LoVo (cell line): ENCODE data around the gene TIMM17A.

Experiments used
- DNase-seq: peaks from one replicate; pipeline ENCODE4 v3.0.0-alpha.2; 2016; ENCODE audit warnings: low spot score

Gene TIMM17A

DNA sequence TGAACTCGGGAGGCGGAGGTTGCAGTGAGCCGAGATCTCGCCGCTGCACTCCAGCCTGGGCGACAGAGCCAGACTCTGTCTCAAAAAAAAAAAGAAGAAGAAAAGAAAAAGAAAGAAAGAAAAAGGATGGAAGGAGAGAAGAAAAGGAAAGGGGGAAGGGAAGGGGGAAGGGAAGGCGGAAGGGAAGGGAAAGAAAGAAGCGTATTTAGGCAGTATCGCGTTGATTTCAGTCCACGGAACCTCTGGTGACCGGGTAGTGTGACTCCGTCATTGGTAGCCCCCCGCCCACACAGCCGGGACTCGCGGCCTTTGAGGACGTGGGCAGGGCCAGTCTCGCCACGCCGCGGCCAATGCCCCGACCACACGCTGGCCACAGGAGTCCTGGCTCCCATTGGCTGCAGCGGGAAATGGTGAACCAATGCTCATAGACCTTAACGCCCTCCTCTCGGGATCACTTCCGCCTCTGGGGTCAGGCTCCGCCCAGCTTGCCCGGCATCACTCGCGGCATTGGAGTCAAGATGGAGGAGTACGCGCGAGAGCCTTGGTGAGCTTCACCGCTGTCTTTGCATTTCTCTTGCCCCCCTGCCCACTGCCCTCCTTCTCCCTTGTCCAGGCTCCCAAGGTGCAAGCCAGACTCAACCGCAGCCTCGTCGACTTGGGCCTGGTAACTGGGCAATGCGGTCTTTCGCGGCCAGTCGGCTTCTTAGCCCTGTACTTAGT, at the start of gene TIMM17A:
TSS of gene TIMM17A (plus strand) at position 495 of the 720 bp plus-strand sequence. CDS start at position 519, 24 bp downstream.
- DNase-seq: peak; percentile 98

DNA sequence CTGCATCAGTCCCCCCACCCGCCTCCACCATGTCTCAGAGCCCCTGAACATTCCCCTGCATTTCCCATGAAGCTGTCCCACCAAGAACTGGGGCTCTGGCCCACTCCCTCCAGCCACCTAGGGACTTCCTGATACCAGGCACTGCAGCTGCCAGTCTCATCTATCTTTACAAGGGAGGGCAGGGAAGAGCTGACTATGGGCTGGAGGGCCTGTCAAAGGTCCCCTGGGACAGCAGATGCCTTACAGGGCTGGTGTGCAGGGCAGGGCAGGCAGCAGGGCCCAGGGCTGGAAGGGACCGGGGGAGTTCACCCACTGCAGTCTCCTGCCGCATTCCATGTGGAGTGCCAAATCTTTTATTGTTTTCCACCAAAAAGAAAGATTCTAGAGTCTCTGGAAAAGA, 49.0 kb upstream of the TIMM17A start:
- DNase-seq: no peak

DNA sequence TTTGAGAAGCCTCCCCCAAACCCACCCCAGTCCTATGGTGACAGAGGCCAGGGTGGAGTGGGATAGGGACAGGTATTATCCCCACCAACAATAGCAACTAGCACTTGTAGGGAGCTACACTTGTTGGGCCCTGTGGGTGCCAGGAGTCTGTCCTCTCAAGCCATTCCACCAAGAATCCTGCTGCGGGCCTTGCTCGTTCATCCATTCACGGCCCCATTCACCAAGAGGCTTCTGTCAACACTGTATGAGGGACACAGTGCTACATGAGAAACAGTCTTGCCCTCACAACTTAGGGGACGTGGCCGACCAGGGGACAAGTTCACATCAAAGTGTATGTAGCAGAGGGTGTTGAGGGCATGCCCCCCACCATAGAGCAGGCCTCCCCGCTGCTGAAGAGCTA, 47.7 kb upstream of the TIMM17A start:
- DNase-seq: no peak

DNA sequence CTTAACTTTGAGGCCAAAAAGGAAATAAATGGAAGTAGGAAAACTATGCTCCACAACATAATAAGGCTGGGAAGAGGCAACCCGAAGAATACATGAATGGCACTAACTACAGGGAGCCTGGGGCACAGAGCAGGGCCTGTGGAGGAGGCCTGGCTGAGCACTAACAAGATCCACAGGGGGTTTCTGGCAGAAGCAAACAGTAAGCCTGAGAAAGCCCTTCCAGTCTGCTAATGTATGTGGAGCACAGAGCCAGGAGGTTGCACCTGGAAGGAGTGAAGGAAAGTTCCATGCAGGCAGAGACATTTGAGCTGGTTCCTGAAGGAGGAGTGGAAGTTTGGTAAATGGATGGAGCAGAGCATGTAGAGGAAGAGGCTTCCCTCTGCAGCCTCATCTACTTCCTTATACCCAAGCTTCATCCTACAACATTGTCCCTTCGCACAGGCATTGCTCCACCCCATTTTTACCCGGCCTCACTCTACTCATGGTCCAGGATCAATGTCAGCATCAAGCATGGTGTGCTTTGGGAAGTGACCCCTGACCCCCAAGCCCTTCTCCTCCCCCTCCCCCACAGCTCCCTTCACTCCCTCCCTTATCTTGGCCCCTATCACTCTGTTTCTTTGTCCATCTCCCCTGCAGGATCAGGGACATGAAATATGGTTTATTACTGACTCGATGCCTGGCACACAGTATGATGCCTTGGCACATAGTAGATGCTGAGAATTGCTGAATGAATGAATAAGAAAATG, 43.3 kb upstream of the TIMM17A start:
- no peak for DNase-seq

DNA sequence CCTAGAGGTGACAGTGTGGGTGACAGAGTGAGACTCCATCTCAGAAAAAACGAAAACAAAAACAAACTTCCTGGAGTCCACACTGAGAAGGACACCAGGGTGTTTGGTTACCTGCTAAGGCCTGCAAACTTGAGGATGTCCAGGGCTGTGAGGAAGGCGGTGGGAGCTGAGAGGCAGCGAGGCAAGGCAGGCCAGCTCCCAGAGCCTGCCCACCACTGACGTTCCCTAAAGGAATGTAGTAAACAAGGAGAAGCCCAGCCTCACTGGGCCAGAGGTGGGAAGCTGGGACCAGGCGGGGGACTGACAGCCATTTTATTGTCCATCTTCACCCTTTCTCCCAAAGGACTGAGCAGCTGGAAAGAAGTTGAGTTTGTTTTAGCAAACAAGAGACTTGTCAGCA, 42.5 kb upstream of the TIMM17A start:
- no peak for DNase-seq

DNA sequence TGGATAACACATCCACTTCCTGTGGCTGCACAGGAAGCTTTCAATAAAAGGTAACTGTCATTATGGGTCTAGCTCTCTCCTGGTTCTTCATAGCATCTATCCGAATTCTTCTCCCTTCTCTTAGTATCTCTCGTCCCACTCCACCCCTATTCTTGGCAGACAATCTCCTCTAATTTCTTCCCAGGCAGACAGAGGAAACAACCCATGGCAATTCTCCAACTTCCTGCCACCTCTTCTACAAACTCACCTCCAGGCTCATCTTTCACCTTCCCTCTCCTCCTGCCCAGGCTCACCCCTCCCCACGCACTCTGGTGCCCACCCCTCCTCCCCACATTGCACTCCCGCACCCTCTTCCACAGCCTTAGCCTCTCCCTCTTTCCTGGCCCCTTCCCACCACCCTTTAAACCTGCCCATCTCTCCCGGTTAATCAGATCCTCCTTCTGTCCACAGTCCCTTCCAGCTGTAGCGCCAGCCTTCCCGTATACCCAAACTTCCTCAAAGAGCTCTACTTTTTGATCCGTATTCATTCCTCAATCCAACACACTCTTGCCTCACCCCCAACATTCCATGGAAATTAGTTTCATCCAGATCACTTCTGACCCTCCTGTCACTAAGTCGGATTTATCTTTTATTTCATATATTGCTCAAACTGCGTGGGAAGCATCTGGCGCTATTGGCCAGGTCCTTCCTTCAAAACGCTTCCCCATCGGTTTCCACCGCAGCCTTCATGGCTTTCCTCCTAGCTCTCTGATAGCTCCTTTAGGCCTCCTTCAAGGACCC, 40.7 kb upstream of the TIMM17A start:
- no peak for DNase-seq

DNA sequence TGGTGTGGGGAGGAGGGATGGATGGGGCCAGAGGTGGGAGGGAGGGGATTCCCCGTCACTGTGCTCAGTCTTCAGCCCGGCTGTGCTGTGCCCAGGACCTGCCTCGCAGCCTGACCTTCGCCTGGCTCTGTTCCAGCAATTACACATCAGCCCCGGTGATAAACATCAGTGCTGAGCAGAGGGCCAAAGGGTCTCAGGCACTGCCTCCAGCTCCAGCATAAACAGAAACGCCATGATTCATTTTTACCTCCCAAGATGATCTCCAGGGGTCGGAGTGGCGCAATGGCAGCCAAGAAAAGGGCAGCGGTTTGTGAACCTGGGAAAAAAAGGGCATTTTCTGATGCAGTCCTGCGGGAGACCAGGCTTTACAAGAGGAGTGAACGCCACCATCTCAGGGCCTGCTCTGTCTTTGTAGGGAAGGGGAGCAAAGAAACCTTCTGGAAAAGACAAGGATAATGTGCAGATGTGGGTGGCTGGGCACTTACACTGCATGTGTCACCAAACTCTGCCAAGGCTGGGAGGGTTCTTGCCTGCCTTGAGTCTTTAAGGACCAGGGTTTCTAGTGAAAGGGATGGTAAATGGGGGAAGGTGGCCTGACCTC, 38.6 kb upstream of the TIMM17A start:
- peak; percentile 37 for DNase-seq

DNA sequence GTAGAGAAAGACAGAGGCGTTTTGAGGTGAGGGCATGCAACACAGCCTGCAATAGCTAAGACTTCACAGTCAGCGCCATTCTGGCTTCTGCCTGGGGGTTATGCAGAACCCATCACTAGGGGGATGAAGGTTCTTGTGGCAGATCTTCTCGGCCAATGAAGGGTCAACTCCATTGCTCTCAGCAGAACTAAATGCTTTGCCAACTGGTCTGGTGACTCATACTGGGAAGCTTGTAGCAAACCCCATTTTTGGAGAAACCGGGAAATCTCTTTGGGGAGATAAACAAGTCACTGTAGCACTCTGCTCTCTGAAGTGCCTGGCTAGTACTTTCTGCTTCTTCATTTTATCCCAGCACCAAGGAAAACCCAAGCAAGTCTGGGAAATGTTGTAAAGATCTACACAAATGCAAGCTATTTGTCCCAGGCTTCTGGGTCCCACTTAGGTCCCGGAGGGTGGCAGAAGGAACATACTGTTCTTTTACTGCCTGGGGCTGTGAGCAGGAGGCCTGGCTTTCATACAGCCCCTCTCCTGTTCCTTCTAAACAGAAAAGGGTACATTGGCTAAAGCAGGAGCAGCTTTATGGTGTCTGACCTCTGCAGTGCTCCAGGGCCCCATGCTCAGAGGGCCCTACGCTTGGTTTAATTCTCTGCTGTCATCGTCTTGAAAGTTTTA, 37.8 kb upstream of the TIMM17A start:
- DNase-seq: no peak

DNA sequence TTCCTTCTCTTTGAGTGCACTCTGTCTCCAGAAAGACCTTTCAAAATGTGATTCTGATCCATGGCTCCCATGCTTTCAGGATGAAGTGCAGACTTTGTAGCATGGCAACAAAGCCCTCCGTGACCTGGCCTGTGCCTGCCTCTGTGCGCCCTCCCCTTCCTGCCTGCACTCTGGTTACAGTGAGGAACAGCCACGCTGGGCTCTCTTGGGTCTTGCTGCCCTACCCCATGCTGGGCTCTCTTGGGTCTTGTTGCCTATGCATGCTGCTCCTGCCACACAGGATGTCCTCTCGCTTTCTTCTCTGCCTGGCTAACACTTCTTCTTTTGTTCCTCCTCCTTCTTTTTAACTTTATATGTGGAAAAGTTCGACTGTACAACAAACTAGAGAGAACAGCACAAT, 37.0 kb upstream of the TIMM17A start:
- no peak for DNase-seq

DNA sequence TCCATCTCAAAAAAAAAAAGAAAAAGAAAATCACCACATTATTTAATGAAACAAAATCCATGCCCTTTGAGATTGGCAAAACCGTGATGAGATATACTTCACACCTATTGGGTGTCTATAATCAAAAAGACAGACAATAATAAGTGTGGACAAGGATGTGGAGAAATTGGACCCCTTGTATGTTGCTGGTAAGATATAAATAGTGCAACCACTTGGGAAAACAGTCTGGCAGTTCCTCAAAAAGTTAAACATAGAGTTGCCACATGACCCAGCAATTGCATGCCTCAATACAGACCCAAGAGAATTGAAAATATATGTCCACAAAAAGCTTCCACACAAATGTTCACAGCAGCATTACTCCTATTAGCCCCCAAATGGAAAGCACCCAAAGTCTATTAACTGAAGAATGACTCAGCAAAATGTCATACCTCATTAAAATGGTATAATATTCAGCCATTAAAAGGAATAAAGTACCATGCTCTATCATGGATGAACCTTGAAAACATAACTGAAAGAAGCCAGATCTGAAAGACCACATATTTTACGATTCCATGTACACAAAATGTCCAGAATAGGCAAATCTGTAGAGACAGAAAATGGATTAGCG, 33.2 kb upstream of the TIMM17A start:
- no peak for DNase-seq

DNA sequence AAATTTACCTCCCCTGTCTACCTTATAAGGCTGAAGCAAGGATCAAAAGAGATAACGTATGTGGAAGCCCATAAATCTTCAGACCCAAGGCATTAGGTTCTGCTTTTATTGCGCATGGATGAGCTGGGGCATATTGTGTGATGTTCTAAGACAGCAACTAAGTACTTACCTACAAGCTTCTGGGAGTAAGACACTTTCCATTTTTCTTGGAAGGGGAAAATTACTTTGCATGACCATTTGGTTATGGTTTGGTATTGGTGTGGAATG, 30.1 kb upstream of the TIMM17A start:
- no peak for DNase-seq

DNA sequence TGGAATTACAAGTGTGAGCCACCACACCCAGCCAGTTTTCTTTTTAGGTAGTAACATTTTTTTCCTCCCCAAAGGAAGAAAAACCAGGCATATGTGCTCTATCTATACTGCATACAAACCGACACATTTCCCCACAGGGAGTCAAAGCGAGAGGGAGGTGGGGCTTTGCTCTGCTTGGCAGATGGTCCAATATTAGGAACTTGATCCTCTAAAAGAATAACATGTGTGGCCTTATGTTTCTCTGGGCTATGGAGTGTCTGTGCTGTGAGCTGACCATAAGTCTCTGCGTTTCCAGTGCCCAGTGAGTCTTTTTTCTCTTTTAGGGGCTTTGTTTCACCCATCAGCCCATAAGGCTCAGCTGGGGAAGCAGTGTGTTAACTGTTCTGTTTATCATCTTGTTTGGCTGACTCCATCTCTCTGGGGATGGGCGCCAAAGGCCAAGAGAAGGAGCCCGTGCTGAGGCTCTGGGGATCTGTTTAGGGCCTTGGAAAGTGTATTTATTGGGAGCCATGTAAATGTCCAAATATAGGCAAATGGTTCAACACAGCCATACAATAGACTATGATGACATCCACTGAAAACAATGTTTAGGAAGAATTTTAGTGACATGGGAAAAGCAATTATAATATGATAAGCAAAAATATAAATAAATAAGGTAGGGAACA, 29.2 kb upstream of the TIMM17A start:
- no peak for DNase-seq

DNA sequence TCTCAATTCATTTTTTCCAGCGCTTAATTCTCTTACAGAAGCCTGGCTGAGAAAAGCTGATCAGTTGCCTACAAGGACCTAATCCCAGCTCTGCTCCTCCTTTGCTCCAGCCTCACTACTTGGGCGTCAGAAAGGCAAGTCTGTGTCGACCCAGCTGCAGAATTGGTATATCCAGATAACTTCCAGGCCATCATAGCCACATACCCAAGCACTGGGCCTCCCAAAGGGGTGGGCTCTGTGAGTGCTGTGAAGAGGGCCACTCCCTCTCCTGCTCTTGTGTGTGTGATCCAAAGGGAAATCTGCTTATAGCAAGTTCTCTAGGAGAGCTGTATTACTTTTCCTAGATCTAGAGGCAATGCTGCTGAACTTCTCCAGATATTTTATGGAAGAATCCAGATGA, 27.0 kb upstream of the TIMM17A start:
- no peak for DNase-seq

DNA sequence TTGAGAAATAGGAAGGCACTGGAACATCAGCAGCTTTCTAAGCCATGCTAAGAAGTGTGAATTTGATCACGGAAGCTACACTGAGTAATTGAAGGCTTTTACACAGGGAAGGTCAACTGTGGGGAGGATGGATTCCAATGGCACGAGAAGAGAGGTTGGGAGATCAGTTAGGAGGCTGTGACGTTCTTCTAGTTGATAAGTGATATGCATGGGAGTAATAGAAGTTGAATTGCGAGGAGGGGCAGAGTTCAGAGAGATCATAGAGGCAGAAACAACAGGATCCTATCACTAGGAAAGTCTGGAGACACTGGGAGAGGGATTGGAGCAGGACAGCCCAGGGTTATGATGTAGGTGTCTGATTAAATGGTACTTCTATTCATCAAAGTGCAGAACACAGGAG, 25.2 kb upstream of the TIMM17A start:
- DNase-seq: no peak

DNA sequence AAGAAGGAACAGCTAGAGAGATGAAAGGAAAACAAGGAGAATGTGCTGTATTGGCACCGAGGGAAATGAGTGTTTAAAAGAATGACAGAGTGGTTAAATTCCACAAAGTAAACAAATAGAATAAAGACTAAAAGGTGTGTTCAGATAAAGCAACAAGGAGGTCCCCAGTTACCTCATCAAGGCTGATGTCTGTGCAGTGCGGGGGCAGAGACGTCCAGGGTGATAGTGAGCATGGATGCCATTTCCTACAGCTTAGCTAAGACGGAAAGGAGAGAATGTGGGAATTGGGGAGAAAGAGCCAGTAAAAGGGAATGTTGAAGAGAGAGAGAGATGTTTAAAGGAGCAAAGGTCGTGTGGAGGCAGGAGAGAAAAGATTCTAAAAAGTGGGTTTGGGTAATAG, 24.5 kb upstream of the TIMM17A start:
- DNase-seq: no peak

DNA sequence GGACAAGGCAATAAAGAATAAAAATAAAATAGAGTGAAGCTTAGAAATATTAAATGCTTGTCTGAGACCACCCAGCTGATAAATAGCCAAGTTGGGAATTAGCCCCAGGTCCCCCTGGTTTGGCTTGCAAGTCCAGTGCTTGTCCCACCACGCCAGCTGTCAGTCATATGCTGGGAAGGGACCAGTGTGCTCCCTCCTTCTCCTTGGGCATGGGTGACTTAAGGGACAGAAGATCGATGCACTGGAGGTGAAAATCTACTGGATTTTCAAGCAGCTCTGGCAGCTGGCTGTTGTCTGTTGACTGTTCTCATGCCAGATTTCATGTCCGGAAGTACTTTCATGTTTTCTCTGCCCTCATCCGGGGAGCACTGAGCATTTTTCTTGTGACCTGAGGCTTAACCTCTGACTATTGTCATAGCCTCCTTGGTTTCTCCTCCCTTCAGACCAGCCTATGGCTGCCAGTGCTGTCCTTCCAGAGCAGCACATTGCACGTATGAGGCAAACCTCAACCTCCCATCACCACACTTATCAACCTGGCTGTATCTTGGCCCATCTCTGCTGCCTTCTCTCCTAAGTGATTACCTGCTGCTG, 21.4 kb upstream of the TIMM17A start:
- no peak for DNase-seq

DNA sequence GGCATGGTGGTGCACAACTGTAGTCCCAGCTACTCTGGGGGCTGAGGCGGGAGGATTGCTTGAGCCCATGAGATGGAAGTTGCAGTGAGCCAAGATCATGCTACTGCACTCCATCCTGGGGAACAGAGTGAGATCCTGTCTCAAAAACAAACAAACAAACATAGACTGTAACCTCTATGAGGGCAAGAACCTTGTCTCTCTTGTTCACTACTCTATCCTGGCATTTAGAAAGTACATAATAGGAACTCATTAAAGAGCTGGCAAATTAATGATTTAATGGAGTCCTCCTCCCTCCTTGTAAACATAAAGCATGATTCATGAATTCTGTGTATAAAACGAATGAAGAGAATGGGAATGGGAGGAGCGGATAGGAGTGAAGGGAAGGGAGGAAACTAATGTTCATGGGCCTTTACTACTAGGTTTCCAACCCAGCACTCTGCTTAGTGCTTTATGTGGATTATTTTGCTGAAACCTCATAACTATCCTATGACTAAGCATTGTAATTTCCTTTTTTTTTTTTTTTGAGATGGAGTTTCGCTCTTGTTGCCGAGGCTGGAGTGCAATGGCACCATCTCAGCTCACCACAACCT, 17.6 kb upstream of the TIMM17A start:
- DNase-seq: peak; percentile 20

DNA sequence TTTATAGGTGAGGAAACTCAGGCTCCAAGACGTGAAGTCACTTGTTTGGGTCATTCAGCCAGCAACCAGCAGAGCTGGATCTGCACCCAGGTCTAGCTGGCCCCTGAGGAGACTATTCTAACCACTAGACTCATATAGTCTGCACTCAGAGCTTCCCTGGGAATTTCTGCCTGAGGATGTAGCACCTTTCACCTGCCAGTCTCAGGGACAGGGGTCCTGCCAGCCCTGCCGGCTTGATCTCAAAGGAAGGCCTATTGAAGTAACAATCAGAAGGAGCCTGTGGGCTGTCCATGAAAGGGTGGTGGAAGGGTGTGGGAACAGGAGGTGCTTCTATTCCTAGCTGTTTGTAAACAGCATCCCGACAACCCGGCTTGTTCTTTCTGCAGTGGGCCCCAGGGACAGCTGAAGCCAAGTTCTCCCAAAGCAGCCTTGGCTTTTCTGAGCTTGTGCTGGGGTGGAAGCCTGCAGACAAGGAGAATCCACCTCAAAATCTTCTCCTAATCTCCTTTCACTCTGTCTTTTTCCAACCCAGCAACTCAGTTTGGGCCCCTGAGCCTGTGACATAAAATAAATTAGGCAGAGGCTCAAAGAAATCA, 16.8 kb upstream of the TIMM17A start:
- no peak for DNase-seq

DNA sequence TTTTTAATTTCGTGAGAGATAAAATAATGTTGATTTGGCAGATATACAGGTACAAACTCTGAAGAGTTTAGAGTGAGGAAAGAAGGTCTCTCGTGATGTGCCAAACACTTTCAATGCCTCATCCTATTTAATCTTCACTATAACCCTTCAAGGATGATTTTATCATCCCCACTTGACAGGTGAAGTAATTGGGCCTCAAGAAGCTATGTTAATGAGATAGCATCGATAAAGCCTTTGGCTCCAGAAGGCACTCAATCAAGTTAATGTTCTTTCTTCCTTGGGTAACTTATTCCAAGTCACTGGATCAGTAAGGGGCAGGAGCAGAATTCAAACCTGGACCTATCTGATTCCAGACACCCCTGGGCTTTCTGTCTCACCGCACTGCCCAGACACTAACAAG, 16.2 kb upstream of the TIMM17A start:
- DNase-seq: no peak

DNA sequence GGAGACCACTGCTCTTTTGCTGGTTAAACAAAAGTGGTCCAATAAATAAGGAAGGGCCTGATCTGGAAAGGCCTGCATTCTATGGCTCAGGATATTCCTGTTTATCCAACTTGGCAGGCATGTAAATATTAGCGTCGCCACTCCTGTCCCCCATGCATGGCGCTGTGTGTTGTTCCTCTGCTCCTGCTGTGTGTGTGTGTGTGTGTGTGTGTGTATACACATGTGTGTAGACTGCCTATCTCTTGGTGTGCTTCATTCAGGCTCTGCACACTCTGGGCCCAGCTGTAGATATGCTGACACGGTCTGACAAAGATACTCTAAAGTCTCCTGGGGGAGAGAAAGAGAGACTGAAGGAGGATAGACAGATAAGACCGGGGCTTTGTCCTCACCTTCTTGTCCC, 15.7 kb upstream of the TIMM17A start:
- no peak for DNase-seq
